HG03280 (cell line): ENCODE measurements around the gene LAMTOR4.
"Not testable (repeated sequence)": the region's sequence is repeated elsewhere in the genome, so short reads cannot be mapped to it uniquely, and the experiment has no call there.

Source experiments
- ATAC-seq: cut with Tn5 transposase; IDR thresholded peaks from one replicate; pipeline ENCODE4 v1.9.1; 2021; ENCODE audit warnings: mild to moderate bottlenecking, moderate library complexity; ENCODE audit not compliant: unreplicated experiment

The LAMTOR4 gene

GRCh38 chr7:100169147-100169850 lies 20.6 kb downstream of the LAMTOR4 start:
- ATAC-seq, result no peak

- ATAC-seq, result no peak
These were observed 21.6 kb downstream of the LAMTOR4 start for GRCh38 chr7:100170101-100170897.

GRCh38 chr7:100171087-100171681 lies 22.5 kb downstream of the LAMTOR4 start:
- ATAC-seq, result no peak

GRCh38 chr7:100171840-100172239 lies 23.1 kb downstream of the LAMTOR4 start:
- ATAC-seq, result no peak

GRCh38 chr7:100173806-100174495 lies 25.2 kb downstream of the LAMTOR4 start:
- ATAC-seq, result no peak

GRCh38 chr7:100174582-100174981 lies 25.9 kb downstream of the LAMTOR4 start:
- no peak for ATAC-seq

GRCh38 chr7:100175296-100175935 lies 26.7 kb downstream of the LAMTOR4 start:
- no peak for ATAC-seq

- no peak for ATAC-seq
These were observed 27.7 kb downstream of the LAMTOR4 start for GRCh38 chr7:100176096-100177044.

GRCh38 chr7:100177045-100178001 lies 28.6 kb downstream of the LAMTOR4 start, which contains the start of the genes GPC2 and STAG3:
TSS of gene GPC2 (minus strand) at chr7:100177381. CDS start at chr7:100177199, 182 bp downstream.
TSS of gene STAG3 (plus strand) at chr7:100177918. CDS start at chr7:100180557, 2,639 bp downstream.
- ATAC-seq, result peak; percentile 87

- ATAC-seq, result not testable (repeated sequence)
These were observed 31.4 kb downstream of the LAMTOR4 start for GRCh38 chr7:100180084-100180483.

GRCh38 chr7:100182616-100183015 lies 33.9 kb downstream of the LAMTOR4 start:
- ATAC-seq, result not testable (repeated sequence)

- ATAC-seq, result not testable (repeated sequence)
These were observed 34.4 kb downstream of the LAMTOR4 start for GRCh38 chr7:100183090-100183489.

GRCh38 chr7:100185726-100186125 lies 37.0 kb downstream of the LAMTOR4 start:
- ATAC-seq, result no peak

GRCh38 chr7:100189061-100189460 lies 40.3 kb downstream of the LAMTOR4 start:
- no peak for ATAC-seq

GRCh38 chr7:100190048-100190711 lies 41.5 kb downstream of the LAMTOR4 start:
- no peak for ATAC-seq

GRCh38 chr7:100191775-100192174 lies 43.1 kb downstream of the LAMTOR4 start:
- no peak for ATAC-seq

- ATAC-seq, result not testable (repeated sequence)
These were observed 43.7 kb downstream of the LAMTOR4 start for GRCh38 chr7:100192281-100192862.
